Liver (tissue), 9 donors: Measurements from ENCODE around the gene CAMK2B. TPM values are rescaled to one million over a fixed set of nuclear protein-coding genes. Genes with fewer than 3 reads are reported as not detected.

Source experiments
- DNase-seq: peaks from one replicate; pipeline ENCODE4 v3.0.0-alpha.2; 2017; ENCODE audit warnings: low spot score
- H3K27ac ChIP-seq, 2 donors: one replicate each; pipeline ENCODE4 v1.7.0; 2013; ENCODE audit warnings: inconsistent platforms in 2 of 2, low read length in 2 of 2, control low read depth in 1 of 2, low read depth in 1 of 2, mild to moderate bottlenecking in 1 of 2
- H3K27me3 ChIP-seq, 4 donors: one replicate each; pipeline versions ENCODE4 v1.6.1 to v1.7.0; 2013; ENCODE audit warnings: low read length in 3 of 4, inconsistent platforms in 1 of 4, mild to moderate bottlenecking in 1 of 4, moderate library complexity in 1 of 4; ENCODE audit not compliant: control insufficient read depth in 4 of 4, insufficient read depth in 4 of 4
- H3K36me3 ChIP-seq, 4 donors: one replicate each; pipeline versions ENCODE4 v1.6.1 to v1.7.0; 2013; ENCODE audit warnings: low read length in 3 of 4, mild to moderate bottlenecking in 3 of 4, low read depth in 1 of 4, moderate library complexity in 1 of 4; ENCODE audit not compliant: control insufficient read depth in 4 of 4, insufficient read depth in 3 of 4
- H3K4me1 ChIP-seq, 4 donors: one replicate each; pipeline versions ENCODE4 v1.6.1 to v1.7.0; 2013; ENCODE audit warnings: low read length in 3 of 4, mild to moderate bottlenecking in 3 of 4, moderate library complexity in 1 of 4; ENCODE audit not compliant: control insufficient read depth in 4 of 4, insufficient read depth in 4 of 4
- H3K4me3 ChIP-seq, 3 donors: one replicate each; pipeline versions ENCODE4 v1.6.1 to v1.7.0; 2013; ENCODE audit warnings: low read length in 3 of 3, control low read depth in 1 of 3, low read depth in 1 of 3, mild to moderate bottlenecking in 1 of 3
- H3K9ac ChIP-seq, 2 donors: one replicate each; pipeline ENCODE4 v1.7.0; 2013; ENCODE audit warnings: low read length in 2 of 2, mild to moderate bottlenecking in 2 of 2, moderate library complexity in 2 of 2, control low read depth in 1 of 2, low read depth in 1 of 2
- H3K9me3 ChIP-seq, 4 donors: one replicate each; pipeline versions ENCODE4 v1.6.1 to v1.7.0; 2013; ENCODE audit warnings: low read length in 3 of 4; ENCODE audit not compliant: control insufficient read depth in 4 of 4
- ATF3 ChIP-seq: IDR thresholded peaks from 2 replicates; pipeline ENCODE4 v1.6.1; 2016; ENCODE audit warnings: antibody characterized with exemption
- EGR1 ChIP-seq, 2 donors: IDR thresholded peaks; 2 replicates each; pipeline ENCODE4 v1.6.1; 2016 to 2018; ENCODE audit warnings: antibody characterized with exemption in 2 of 2, low read depth in 2 of 2
- FOXA1 ChIP-seq: IDR thresholded peaks from 2 replicates; pipeline ENCODE4 v1.6.1; 2016; ENCODE audit warnings: antibody characterized with exemption
- FOXA2 ChIP-seq: IDR thresholded peaks from 2 replicates; pipeline ENCODE4 v1.6.1; 2016; ENCODE audit warnings: antibody characterized with exemption
- GABPA ChIP-seq, 2 donors: IDR thresholded peaks in 1 of 2; conservative IDR thresholded peaks in 1 of 2; 2 replicates each; pipeline ENCODE4 v1.6.1; 2016; ENCODE audit warnings: antibody characterized with exemption in 2 of 2, mild to moderate bottlenecking in 1 of 2, moderate library complexity in 1 of 2
- HNF4A ChIP-seq, 2 donors: conservative IDR thresholded peaks; 2 replicates each; pipeline ENCODE4 v1.6.1; 2016; ENCODE audit warnings: antibody characterized with exemption in 2 of 2, mild to moderate bottlenecking in 2 of 2
- HNF4G ChIP-seq: IDR thresholded peaks from 2 replicates; pipeline ENCODE4 v1.6.1; 2016; ENCODE audit warnings: antibody characterized with exemption
- JUND ChIP-seq, 2 donors: IDR thresholded peaks; 2 replicates each; pipeline ENCODE4 v1.6.1; 2016; ENCODE audit warnings: antibody characterized with exemption in 2 of 2
- MAX ChIP-seq: IDR thresholded peaks from 2 replicates; pipeline ENCODE4 v1.6.1; 2016; ENCODE audit warnings: antibody characterized with exemption
- NR2F2 ChIP-seq: IDR thresholded peaks from 2 replicates; pipeline ENCODE4 v1.6.1; 2016; ENCODE audit warnings: antibody characterized with exemption
- RAD21 ChIP-seq, 2 donors: IDR thresholded peaks; 2 replicates each; pipeline ENCODE4 v1.6.1; 2016; ENCODE audit warnings: antibody characterized with exemption in 2 of 2, mild to moderate bottlenecking in 2 of 2
- RXRA ChIP-seq, 2 donors: IDR thresholded peaks; 2 replicates each; pipeline ENCODE4 v1.6.1; 2017 to 2018; ENCODE audit warnings: antibody characterized with exemption in 2 of 2, mild to moderate bottlenecking in 1 of 2
- SP1 ChIP-seq: IDR thresholded peaks from 2 replicates; pipeline ENCODE4 v1.6.1; 2018; ENCODE audit warnings: antibody characterized with exemption, mild to moderate bottlenecking
- TAF1 ChIP-seq: conservative IDR thresholded peaks from 2 replicates; pipeline ENCODE4 v1.6.1; 2016; ENCODE audit warnings: antibody characterized with exemption, mild to moderate bottlenecking
- YY1 ChIP-seq: IDR thresholded peaks from 2 replicates; pipeline ENCODE4 v1.6.1; 2016; ENCODE audit warnings: antibody characterized with exemption, mild to moderate bottlenecking
- WGBS: extraction: QIAGEN DNeasy Blood & Tissue Kit; methylation state at CpG from one replicate; pipeline ENCODE4 v1.1.7; 2013; 5-methylcytosine and 5-hydroxymethylcytosine counted together
- polyA plus RNA-seq, 2 donors: library from polyadenylated mRNA; stranded (reverse) in 1 of 2; unstranded in 1 of 2; fragments of 200-250 nt in 1 of 2; fragments of >200 nt in 1 of 2; fragmentation: Nextera tagmentation in 1 of 2; extraction: Ambion mirVana in 1 of 2; gene quantifications; one replicate each; pipeline versions ENCODE4 v1.2.1 to v1.2.3, GENCODE V29; 2013 to 2015
- total RNA-seq, 2 donors: library from RNA; depleted of rRNA; stranded (reverse); fragments of >200 nt; gene quantifications; one replicate each; pipeline ENCODE4 v1.2.3, GENCODE V29; 2014
- TF ChIP-seq, protein P1 (sequence below): IDR thresholded peaks from 2 replicates; pipeline ENCODE4 v1.6.1; 2016; ENCODE audit warnings: antibody characterized with exemption, mild to moderate bottlenecking
- TF ChIP-seq, protein P2 (sequence below): IDR thresholded peaks from 2 replicates; pipeline ENCODE4 v1.6.1; 2016; ENCODE audit warnings: antibody characterized with exemption
- TF ChIP-seq, protein P3 (sequence below): fragments of 150-350 bp; IDR thresholded peaks from 2 replicates; pipeline ENCODE4 v1.5.1; 2017; ENCODE audit warnings: improper control_type of control experiment, low read depth, low read length; ENCODE audit not compliant: missing input control
- donor health status: healthy.
- donor health status: healthy.
- donor health status: healthy.
- donor health status: healthy.
- donor health status: healthy.

Gene CAMK2B
- total and polyA plus RNA-seq, 4 donors = 2.1 to 3.3 (median 2.2) TPM; not detected in 1

DNA sequence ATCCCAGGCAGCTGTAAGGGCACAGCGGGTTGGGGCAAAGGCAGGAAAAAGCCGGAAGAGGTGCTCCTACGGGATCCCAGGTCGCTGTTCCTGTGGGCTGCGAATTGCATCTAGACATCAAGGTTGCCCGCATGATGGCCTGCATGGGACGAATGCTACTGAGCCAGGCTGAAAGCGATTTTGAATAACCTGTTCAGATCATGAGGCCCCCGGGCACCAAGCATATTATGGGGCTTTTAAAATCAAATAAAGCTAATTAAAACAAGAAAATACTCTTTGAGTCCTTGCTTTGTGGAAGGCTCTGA is 37.1 kb downstream of the CAMK2B start:
- no peaks in the 10 kb centered on the region for H3K36me3 ChIP-seq
- no peaks in the 10 kb centered on the region for H3K9me3 ChIP-seq
- peaks cover 0 to 4% (median 0%) of the 10 kb centered on the region in 4 donors for H3K4me1 ChIP-seq
- no peak overlapping the region for H3K27ac ChIP-seq
- H3K4me3 ChIP-seq = no peak overlapping the region
- 95% methylated on average over 9 of the region's 9 CpGs for WGBS
- H3K27me3 ChIP-seq = no peaks in the 10 kb centered on the region
- DNase-seq = no peak
- no peak overlapping the region for H3K9ac ChIP-seq
- TF ChIP-seq, protein P1, sequence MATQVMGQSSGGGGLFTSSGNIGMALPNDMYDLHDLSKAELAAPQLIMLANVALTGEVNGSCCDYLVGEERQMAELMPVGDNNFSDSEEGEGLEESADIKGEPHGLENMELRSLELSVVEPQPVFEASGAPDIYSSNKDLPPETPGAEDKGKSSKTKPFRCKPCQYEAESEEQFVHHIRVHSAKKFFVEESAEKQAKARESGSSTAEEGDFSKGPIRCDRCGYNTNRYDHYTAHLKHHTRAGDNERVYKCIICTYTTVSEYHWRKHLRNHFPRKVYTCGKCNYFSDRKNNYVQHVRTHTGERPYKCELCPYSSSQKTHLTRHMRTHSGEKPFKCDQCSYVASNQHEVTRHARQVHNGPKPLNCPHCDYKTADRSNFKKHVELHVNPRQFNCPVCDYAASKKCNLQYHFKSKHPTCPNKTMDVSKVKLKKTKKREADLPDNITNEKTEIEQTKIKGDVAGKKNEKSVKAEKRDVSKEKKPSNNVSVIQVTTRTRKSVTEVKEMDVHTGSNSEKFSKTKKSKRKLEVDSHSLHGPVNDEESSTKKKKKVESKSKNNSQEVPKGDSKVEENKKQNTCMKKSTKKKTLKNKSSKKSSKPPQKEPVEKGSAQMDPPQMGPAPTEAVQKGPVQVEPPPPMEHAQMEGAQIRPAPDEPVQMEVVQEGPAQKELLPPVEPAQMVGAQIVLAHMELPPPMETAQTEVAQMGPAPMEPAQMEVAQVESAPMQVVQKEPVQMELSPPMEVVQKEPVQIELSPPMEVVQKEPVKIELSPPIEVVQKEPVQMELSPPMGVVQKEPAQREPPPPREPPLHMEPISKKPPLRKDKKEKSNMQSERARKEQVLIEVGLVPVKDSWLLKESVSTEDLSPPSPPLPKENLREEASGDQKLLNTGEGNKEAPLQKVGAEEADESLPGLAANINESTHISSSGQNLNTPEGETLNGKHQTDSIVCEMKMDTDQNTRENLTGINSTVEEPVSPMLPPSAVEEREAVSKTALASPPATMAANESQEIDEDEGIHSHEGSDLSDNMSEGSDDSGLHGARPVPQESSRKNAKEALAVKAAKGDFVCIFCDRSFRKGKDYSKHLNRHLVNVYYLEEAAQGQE = no peak
- TF ChIP-seq HNF4A (conservative IDR thresholded peaks at IDR 0.05) (no peak), MAX (no peak), EGR1 (IDR thresholded peaks at IDR 0.05; ENCODE audit: low read depth in 2 of 2) (no peak), FOXA2 (no peak), YY1 (no peak), ATF3 (no peak), NR2F2 (no peak), RAD21 (IDR thresholded peaks at IDR 0.05) (no peak), HNF4G (no peak), JUND (IDR thresholded peaks at IDR 0.05) (no peak), SP1 (no peak), TAF1 (no peak), RXRA (IDR thresholded peaks at IDR 0.05) (no peak), GABPA (IDR thresholded peaks at IDR 0.05 in 1 of 2, conservative IDR thresholded peaks at IDR 0.05 in 1 of 2) (no peak), FOXA1 (no peak)
- TF ChIP-seq, protein P2, sequence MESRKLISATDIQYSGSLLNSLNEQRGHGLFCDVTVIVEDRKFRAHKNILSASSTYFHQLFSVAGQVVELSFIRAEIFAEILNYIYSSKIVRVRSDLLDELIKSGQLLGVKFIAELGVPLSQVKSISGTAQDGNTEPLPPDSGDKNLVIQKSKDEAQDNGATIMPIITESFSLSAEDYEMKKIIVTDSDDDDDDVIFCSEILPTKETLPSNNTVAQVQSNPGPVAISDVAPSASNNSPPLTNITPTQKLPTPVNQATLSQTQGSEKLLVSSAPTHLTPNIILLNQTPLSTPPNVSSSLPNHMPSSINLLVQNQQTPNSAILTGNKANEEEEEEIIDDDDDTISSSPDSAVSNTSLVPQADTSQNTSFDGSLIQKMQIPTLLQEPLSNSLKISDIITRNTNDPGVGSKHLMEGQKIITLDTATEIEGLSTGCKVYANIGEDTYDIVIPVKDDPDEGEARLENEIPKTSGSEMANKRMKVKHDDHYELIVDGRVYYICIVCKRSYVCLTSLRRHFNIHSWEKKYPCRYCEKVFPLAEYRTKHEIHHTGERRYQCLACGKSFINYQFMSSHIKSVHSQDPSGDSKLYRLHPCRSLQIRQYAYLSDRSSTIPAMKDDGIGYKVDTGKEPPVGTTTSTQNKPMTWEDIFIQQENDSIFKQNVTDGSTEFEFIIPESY = no peak
- TF ChIP-seq, protein P3, sequence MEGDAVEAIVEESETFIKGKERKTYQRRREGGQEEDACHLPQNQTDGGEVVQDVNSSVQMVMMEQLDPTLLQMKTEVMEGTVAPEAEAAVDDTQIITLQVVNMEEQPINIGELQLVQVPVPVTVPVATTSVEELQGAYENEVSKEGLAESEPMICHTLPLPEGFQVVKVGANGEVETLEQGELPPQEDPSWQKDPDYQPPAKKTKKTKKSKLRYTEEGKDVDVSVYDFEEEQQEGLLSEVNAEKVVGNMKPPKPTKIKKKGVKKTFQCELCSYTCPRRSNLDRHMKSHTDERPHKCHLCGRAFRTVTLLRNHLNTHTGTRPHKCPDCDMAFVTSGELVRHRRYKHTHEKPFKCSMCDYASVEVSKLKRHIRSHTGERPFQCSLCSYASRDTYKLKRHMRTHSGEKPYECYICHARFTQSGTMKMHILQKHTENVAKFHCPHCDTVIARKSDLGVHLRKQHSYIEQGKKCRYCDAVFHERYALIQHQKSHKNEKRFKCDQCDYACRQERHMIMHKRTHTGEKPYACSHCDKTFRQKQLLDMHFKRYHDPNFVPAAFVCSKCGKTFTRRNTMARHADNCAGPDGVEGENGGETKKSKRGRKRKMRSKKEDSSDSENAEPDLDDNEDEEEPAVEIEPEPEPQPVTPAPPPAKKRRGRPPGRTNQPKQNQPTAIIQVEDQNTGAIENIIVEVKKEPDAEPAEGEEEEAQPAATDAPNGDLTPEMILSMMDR = no peak
